ENCODE results near the gene PCDH1.
"Not testable (repeated sequence)": the region's sequence is repeated elsewhere in the genome, so short reads cannot be mapped to it uniquely, and the experiment has no call there.

Gene PCDH1

GRCh38 chr5:141897425-141897824, 19.2 kb upstream of the PCDH1 start:
- H3K4me1 ChIP-seq (ENCODE audit: insufficient read depth, low read length): no peaks in the 10 kb centered on the region
- H3K36me3 ChIP-seq (ENCODE audit: insufficient read depth, low read length): no peaks in the 10 kb centered on the region
- H3K27ac ChIP-seq (ENCODE audit: low read depth, low read length): no peak overlapping the region

GRCh38 chr5:141890429-141890828, 12.2 kb upstream of the PCDH1 start:
- not testable (repeated sequence) for H3K4me3 ChIP-seq (ENCODE audit: low read depth in 1 of 2, low read length in 2 of 2); H3K4me1 ChIP-seq (ENCODE audit: insufficient read depth, low read length); H3K27ac ChIP-seq (ENCODE audit: low read depth, low read length); H3K27me3 ChIP-seq (ENCODE audit: control insufficient read depth in 1 of 2, insufficient read depth in 2 of 2, low read length in 2 of 2); H3K9me3 ChIP-seq (ENCODE audit: low read length); H3K36me3 ChIP-seq (ENCODE audit: insufficient read depth, low read length); H3K9ac ChIP-seq (ENCODE audit: low read length)

More at GRCh38 chr5:141897425-141897824, 19.2 kb upstream of the PCDH1 start:
- H3K9ac ChIP-seq (ENCODE audit: low read length): no peak overlapping the region
- H3K27me3 ChIP-seq (ENCODE audit: control insufficient read depth in 1 of 2, insufficient read depth in 2 of 2, low read length in 2 of 2): no peaks in the 10 kb centered on the region
- no peak overlapping the region for H3K4me3 ChIP-seq (ENCODE audit: low read depth in 1 of 2, low read length in 2 of 2)
- no peaks in the 10 kb centered on the region for H3K9me3 ChIP-seq (ENCODE audit: low read length)

GRCh38 chr5:141889282-141889871, 11.2 kb upstream of the PCDH1 start:
- H3K27ac ChIP-seq (ENCODE audit: low read depth, low read length): no peak overlapping the region
- H3K27me3 ChIP-seq (ENCODE audit: control insufficient read depth in 1 of 2, insufficient read depth in 2 of 2, low read length in 2 of 2): peaks cover 0 to 8% of the 10 kb centered on the region in 2 donors
- H3K9ac ChIP-seq (ENCODE audit: low read length): no peak overlapping the region
- no peaks in the 10 kb centered on the region for H3K9me3 ChIP-seq (ENCODE audit: low read length)
- no peak overlapping the region for H3K4me3 ChIP-seq (ENCODE audit: low read depth in 1 of 2, low read length in 2 of 2)
- no peaks in the 10 kb centered on the region for H3K36me3 ChIP-seq (ENCODE audit: insufficient read depth, low read length)
- no peaks in the 10 kb centered on the region for H3K4me1 ChIP-seq (ENCODE audit: insufficient read depth, low read length)

GRCh38 chr5:141883892-141884318, 5.7 kb upstream of the PCDH1 start:
- no peaks in the 10 kb centered on the region for H3K36me3 ChIP-seq (ENCODE audit: insufficient read depth, low read length)
- no peak overlapping the region for H3K4me3 ChIP-seq (ENCODE audit: low read depth in 1 of 2, low read length in 2 of 2)
- H3K4me1 ChIP-seq (ENCODE audit: insufficient read depth, low read length): no peaks in the 10 kb centered on the region
- no peak overlapping the region for H3K27ac ChIP-seq (ENCODE audit: low read depth, low read length)
- no peaks in the 10 kb centered on the region for H3K9me3 ChIP-seq (ENCODE audit: low read length)
- H3K9ac ChIP-seq (ENCODE audit: low read length): no peak overlapping the region
- H3K27me3 ChIP-seq (ENCODE audit: control insufficient read depth in 1 of 2, insufficient read depth in 2 of 2, low read length in 2 of 2): peaks cover 25 to 36% of the 10 kb centered on the region in 2 donors

- H3K9ac ChIP-seq (ENCODE audit: low read length): no peak overlapping the region
- peaks cover 25 to 36% of the 10 kb centered on the region in 2 donors for H3K27me3 ChIP-seq (ENCODE audit: control insufficient read depth in 1 of 2, insufficient read depth in 2 of 2, low read length in 2 of 2)
- no peak overlapping the region for H3K4me3 ChIP-seq (ENCODE audit: low read depth in 1 of 2, low read length in 2 of 2)
- no peaks in the 10 kb centered on the region for H3K9me3 ChIP-seq (ENCODE audit: low read length)
- H3K27ac ChIP-seq (ENCODE audit: low read depth, low read length): no peak overlapping the region
- H3K36me3 ChIP-seq (ENCODE audit: insufficient read depth, low read length): no peaks in the 10 kb centered on the region
- H3K4me1 ChIP-seq (ENCODE audit: insufficient read depth, low read length): no peaks in the 10 kb centered on the region
Observed at GRCh38 chr5:141883184-141883891, 5.1 kb upstream of the PCDH1 start.

GRCh38 chr5:141882594-141883183, 4.5 kb upstream of the PCDH1 start:
- H3K9ac ChIP-seq (ENCODE audit: low read length): no peak overlapping the region
- H3K27ac ChIP-seq (ENCODE audit: low read depth, low read length): no peak overlapping the region
- H3K9me3 ChIP-seq (ENCODE audit: low read length): no peaks in the 10 kb centered on the region
- peaks cover 2% of the 10 kb centered on the region for H3K4me1 ChIP-seq (ENCODE audit: insufficient read depth, low read length)
- H3K4me3 ChIP-seq (ENCODE audit: low read depth in 1 of 2, low read length in 2 of 2): no peak overlapping the region
- H3K36me3 ChIP-seq (ENCODE audit: insufficient read depth, low read length): no peaks in the 10 kb centered on the region
- H3K27me3 ChIP-seq (ENCODE audit: control insufficient read depth in 1 of 2, insufficient read depth in 2 of 2, low read length in 2 of 2): peaks cover 28 to 38% of the 10 kb centered on the region in 2 donors

GRCh38 chr5:141881886-141882285, 3.7 kb upstream of the PCDH1 start:
- Histone ChIP-seq H3K27me3 (ENCODE audit: control insufficient read depth in 1 of 2, insufficient read depth in 2 of 2, low read length in 2 of 2) (peaks cover 36 to 46% of the 10 kb centered on the region in 2 donors), H3K36me3 (ENCODE audit: insufficient read depth, low read length) (no peaks in the 10 kb centered on the region), H3K4me1 (ENCODE audit: insufficient read depth, low read length) (peaks cover 10% of the 10 kb centered on the region), H3K9ac (ENCODE audit: low read length) (no peak overlapping the region), H3K4me3 (ENCODE audit: low read depth in 1 of 2, low read length in 2 of 2) (no peak overlapping the region), H3K9me3 (ENCODE audit: low read length) (no peaks in the 10 kb centered on the region), H3K27ac (ENCODE audit: low read depth, low read length) (no peak overlapping the region)

- H3K9me3 ChIP-seq (ENCODE audit: low read length): no peaks in the 10 kb centered on the region
- H3K27ac ChIP-seq (ENCODE audit: low read depth, low read length): no peak overlapping the region
- no peak overlapping the region for H3K4me3 ChIP-seq (ENCODE audit: low read depth in 1 of 2, low read length in 2 of 2)
- H3K27me3 ChIP-seq (ENCODE audit: control insufficient read depth in 1 of 2, insufficient read depth in 2 of 2, low read length in 2 of 2): peaks cover 43 to 53% of the 10 kb centered on the region in 2 donors
- no peak overlapping the region for H3K9ac ChIP-seq (ENCODE audit: low read length)
- peaks cover 17% of the 10 kb centered on the region for H3K4me1 ChIP-seq (ENCODE audit: insufficient read depth, low read length)
- H3K36me3 ChIP-seq (ENCODE audit: insufficient read depth, low read length): no peaks in the 10 kb centered on the region
Observed at GRCh38 chr5:141880961-141881801, 3.0 kb upstream of the PCDH1 start.

- H3K27ac ChIP-seq (ENCODE audit: low read depth, low read length): no peak overlapping the region
Observed at GRCh38 chr5:141879941-141880738, 1.9 kb upstream of the PCDH1 start.

GRCh38 chr5:141879426-141879759, 1.2 kb upstream of the PCDH1 start:
- H3K9ac ChIP-seq (ENCODE audit: low read length): no peak overlapping the region
- H3K4me3 ChIP-seq (ENCODE audit: low read depth in 1 of 2, low read length in 2 of 2): no peak overlapping the region
- H3K27me3 ChIP-seq (ENCODE audit: control insufficient read depth in 1 of 2, insufficient read depth in 2 of 2, low read length in 2 of 2): peaks cover 55 to 60% of the 10 kb centered on the region in 2 donors
- no peaks in the 10 kb centered on the region for H3K9me3 ChIP-seq (ENCODE audit: low read length)
- H3K27ac ChIP-seq (ENCODE audit: low read depth, low read length): no peak overlapping the region
- no peaks in the 10 kb centered on the region for H3K36me3 ChIP-seq (ENCODE audit: insufficient read depth, low read length)
- peaks cover 18% of the 10 kb centered on the region for H3K4me1 ChIP-seq (ENCODE audit: insufficient read depth, low read length)

More at GRCh38 chr5:141879941-141880738, 1.9 kb upstream of the PCDH1 start:
- Histone ChIP-seq H3K9ac (ENCODE audit: low read length) (no peak overlapping the region), H3K36me3 (ENCODE audit: insufficient read depth, low read length) (no peaks in the 10 kb centered on the region), H3K4me1 (ENCODE audit: insufficient read depth, low read length) (peaks cover 18% of the 10 kb centered on the region), H3K9me3 (ENCODE audit: low read length) (no peaks in the 10 kb centered on the region), H3K27me3 (ENCODE audit: control insufficient read depth in 1 of 2, insufficient read depth in 2 of 2, low read length in 2 of 2) (peaks cover 53 to 58% of the 10 kb centered on the region in 2 donors), H3K4me3 (ENCODE audit: low read depth in 1 of 2, low read length in 2 of 2) (no peak overlapping the region)
